Left ventricle myocardium superior (tissue), 1 donor: ENCODE results near the gene RFWD3. TPM values are rescaled to one million over a fixed set of nuclear protein-coding genes. Genes with fewer than 3 reads are reported as not detected.
"Not testable (repeated sequence)": the region's sequence is repeated elsewhere in the genome, so short reads cannot be mapped to it uniquely, and the experiment has no call there.

Source experiments
- ATAC-seq: fragments of 200-7000 bp; cut with Tn5 transposase; one replicate; pipeline ENCODE4 v1.9.1; 2020; ENCODE audit warnings: mild to moderate bottlenecking, moderate library complexity
- DNase-seq: peaks from one replicate; pipeline ENCODE4 v3.0.0-alpha.2; 2020
- intact Hi-C: fragments of 100-400 bp; cut with micrococcal nuclease; formaldehyde crosslinking; loops from one replicate; pipeline ENCODE4 v1.11.0; 2022
- total RNA-seq: library from RNA; stranded (reverse); fragmentation: NEBNext Ultra II Directional; extraction: Animal tissue kit (Norgen Biotek cat#: 25700); gene quantifications from one replicate; pipeline ENCODE4 v1.2.1, GENCODE V29; 2021
- donor health status: DM: no; HTN: yes; CAD: no; lungs with severe emphysema.

Gene RFWD3
- total RNA-seq, 1 donor from 2014 or later: 4.6 TPM

- DNase-seq, intact Hi-C loops, ATAC-seq: not testable (repeated sequence)
Observed at GRCh38 chr16:74668877-74669276, 2.2 kb upstream of the RFWD3 start.

GRCh38 chr16:74667255-74667700 lies 601 bp upstream of the RFWD3 start:
- intact Hi-C loops: no loop called here
- DNase-seq (peak; percentile 54), ATAC-seq (peak; percentile 30)

GRCh38 chr16:74666010-74666421 lies 661 bp downstream of the RFWD3 start:
- intact Hi-C loops: no loop called here
- DNase-seq: no peak
- no peak for ATAC-seq

- ATAC-seq (no peak), DNase-seq (no peak)
- intact Hi-C loops: no loop called here
Observed at GRCh38 chr16:74661064-74661463, 5.6 kb downstream of the RFWD3 start.

- intact Hi-C loops: no loop called here
- ATAC-seq: no peak
- no peak for DNase-seq
Observed at GRCh38 chr16:74660383-74660782, 6.3 kb downstream of the RFWD3 start.

GRCh38 chr16:74659041-74659440 lies 7.6 kb downstream of the RFWD3 start:
- intact Hi-C loops: no loop called here
- ATAC-seq: no peak
- DNase-seq: no peak

- ATAC-seq (no peak), DNase-seq (no peak)
- intact Hi-C loops: no loop called here
Observed at GRCh38 chr16:74657870-74658642, 8.6 kb downstream of the RFWD3 start.

GRCh38 chr16:74654536-74655050 lies 12.1 kb downstream of the RFWD3 start:
- no peak for DNase-seq
- intact Hi-C loops: no loop called here
- no peak for ATAC-seq

- intact Hi-C loops, ATAC-seq, DNase-seq: not testable (repeated sequence)
Observed at GRCh38 chr16:74652883-74653282, 13.8 kb downstream of the RFWD3 start.

GRCh38 chr16:74652249-74652648 lies 14.4 kb downstream of the RFWD3 start:
- no peak for ATAC-seq
- intact Hi-C loops: no loop called here

GRCh38 chr16:74651841-74652240 lies 14.8 kb downstream of the RFWD3 start:
- intact Hi-C loops: no loop called here
- ATAC-seq (no peak), DNase-seq (no peak)

More at GRCh38 chr16:74652249-74652648, 14.4 kb downstream of the RFWD3 start:
- no peak for DNase-seq

- intact Hi-C loops: no loop called here
- DNase-seq (no peak), ATAC-seq (no peak)
Observed at GRCh38 chr16:74650966-74651567, 15.6 kb downstream of the RFWD3 start.

- ATAC-seq (no peak), DNase-seq (no peak)
- intact Hi-C loops: no loop called here
Observed at GRCh38 chr16:74649839-74650504, 16.7 kb downstream of the RFWD3 start.

- DNase-seq (no peak), ATAC-seq (no peak)
- intact Hi-C loops: no loop called here
Observed at GRCh38 chr16:74641969-74642368, 24.7 kb downstream of the RFWD3 start.

GRCh38 chr16:74637742-74638453 lies 28.8 kb downstream of the RFWD3 start:
- intact Hi-C loops: no loop called here
- ATAC-seq: no peak
- no peak for DNase-seq

GRCh38 chr16:74635303-74635702 lies 31.4 kb downstream of the RFWD3 start:
- DNase-seq (no peak), ATAC-seq (no peak)
- intact Hi-C loops: no loop called here

- ATAC-seq (no peak), DNase-seq (no peak)
- intact Hi-C loops: no loop called here
Observed at GRCh38 chr16:74633686-74634085, 33.0 kb downstream of the RFWD3 start.

GRCh38 chr16:74627506-74628220 lies 39.0 kb downstream of the RFWD3 start:
- DNase-seq (no peak), ATAC-seq (peak; percentile 43)
- intact Hi-C loops: loop anchor here (10.0 kb wide), 1 partner anchor 153 kb away; no protein-coding TSS in a partner anchor
